GM12878 (cell line): ENCODE measurements around the gene RGS11. TPM values are rescaled to one million over a fixed set of nuclear protein-coding genes. Genes with fewer than 3 reads are reported as not detected.

Experiments used
- ATAC-seq: fragments of 200-7000 bp; cut with Tn5 transposase; 3 replicates; pipeline ENCODE4 v1.9.1; 2020; ENCODE audit warnings: mild to moderate bottlenecking, moderate library complexity
- BruUV-seq: library from RNA; stranded (reverse); fragments of 400-500 nt; replicated peaks from 2 replicates; lab custom pipeline; 2021; lab: Mats Ljungman, UMichigan
- CTCF ChIA-PET: fragments of 300-600 bp; sonication (Branson Sonifier 250); formaldehyde crosslinking; extraction: SDS; loops from one replicate; lab custom pipeline; 2021; ENCODE audit warnings: inconsistent platforms; lab: Yijun Ruan, JAX
- POLR2A ChIA-PET: fragments of 350-600 bp; formaldehyde crosslinking; extraction: SDS; loops from one replicate; lab custom pipeline; 2021; ENCODE audit warnings: inconsistent platforms; lab: Charles Lee
- RAD21 ChIA-PET: fragments of 300-600 bp; sonication (Branson Sonifier 250); formaldehyde crosslinking; loops from one replicate; lab custom pipeline; 2023; ENCODE audit warnings: antibody characterized with exemption; ENCODE audit not compliant: unreplicated experiment; lab: Charles Lee
- SMC1A ChIA-PET: fragments of 300-600 bp; sonication (Branson Sonifier 250); formaldehyde crosslinking; loops from one replicate; lab custom pipeline; 2023; ENCODE audit not compliant: unreplicated experiment, uncharacterized antibody; lab: Charles Lee
- DNase-seq: peaks from one replicate; pipeline ENCODE4 v3.0.0-alpha.2; 2011; ENCODE audit warnings: low read depth, low spot score
- FAIRE-seq: peaks from 3 replicates; lab custom pipeline; 2011; peaks lifted over from hg19 to GRCh38; lab: Jason Lieb, UNC
- H2AFZ ChIP-seq: 2 replicates; pipeline ENCODE4 v1.6.0; 2011; ENCODE audit warnings: low read depth, low read length, control low read depth; ENCODE audit not compliant: control insufficient read depth
- H3K27ac ChIP-seq: 2 replicates; pipeline ENCODE4 v1.5.1; 2011; ENCODE audit warnings: control low read depth; ENCODE audit not compliant: control insufficient read depth, insufficient read depth
- H3K27me3 ChIP-seq, 2 experiments: replicated peaks in 1 of 2; 2 replicates each; pipeline versions ENCODE4 v1.6.0 to v1.6.1; 2011; ENCODE audit warnings: low read length in 1 of 2; ENCODE audit not compliant: control insufficient read depth in 2 of 2, insufficient read depth in 2 of 2
- H3K36me3 ChIP-seq, 2 experiments: 2 replicates each; pipeline ENCODE4 v1.5.1; 2011; ENCODE audit warnings: low read length in 1 of 2; ENCODE audit not compliant: control insufficient read depth in 2 of 2, insufficient read depth in 2 of 2
- H3K4me1 ChIP-seq: 2 replicates; pipeline ENCODE4 v1.6.1; 2011; ENCODE audit warnings: mild to moderate bottlenecking, low read length, moderate library complexity, mixed read lengths; ENCODE audit not compliant: control insufficient read depth, insufficient read depth
- H3K4me2 ChIP-seq: 2 replicates; pipeline ENCODE4 v1.6.0; 2011; ENCODE audit warnings: control low read depth; ENCODE audit not compliant: control insufficient read depth, insufficient read depth
- H3K4me3 ChIP-seq: fragments of 200-600 bp; sonication (generic); 2 replicates; pipeline ENCODE4 v1.5.1; 2016
- H3K79me2 ChIP-seq: 2 replicates; pipeline ENCODE4 v1.6.0; 2011; ENCODE audit warnings: low read length; ENCODE audit not compliant: control insufficient read depth, insufficient read depth
- H3K9ac ChIP-seq: 2 replicates; pipeline ENCODE4 v1.8.0; 2011; ENCODE audit warnings: low read length, control low read depth, mixed read lengths; ENCODE audit not compliant: control insufficient read depth, insufficient read depth
- H3K9me3 ChIP-seq: replicated peaks from 3 replicates; pipeline ENCODE4 v1.5.1; 2011; ENCODE audit warnings: mild to moderate bottlenecking, low read length; ENCODE audit not compliant: control insufficient read depth, insufficient read depth
- H4K20me1 ChIP-seq: 2 replicates; pipeline ENCODE4 v1.6.0; 2011; ENCODE audit not compliant: control insufficient read depth, insufficient read depth
- CHD2 ChIP-seq: IDR thresholded peaks from 2 replicates; pipeline ENCODE4 v1.6.1; 2011; ENCODE audit warnings: low read depth, low read length, improper control_type of control experiment, borderline replicate concordance
- ESRRA ChIP-seq: IDR thresholded peaks from 2 replicates; pipeline ENCODE4 v1.6.1; 2012; ENCODE audit warnings: mild to moderate bottlenecking, low read length, improper control_type of control experiment
- IKZF2 ChIP-seq, 2 experiments: fragments of 450-650 bp; IDR thresholded peaks; 2 replicates each; pipeline ENCODE4 v1.6.1; 2017; ENCODE audit warnings: mild to moderate bottlenecking in 2 of 2, moderate library complexity in 2 of 2
- KAT2A ChIP-seq: conservative IDR thresholded peaks from 2 replicates; pipeline ENCODE4 v1.6.1; 2011; ENCODE audit warnings: low read depth, low read length; ENCODE audit not compliant: control insufficient read depth
- POLR2AphosphoS5 ChIP-seq: IDR thresholded peaks from 2 replicates; pipeline ENCODE4 v1.6.1; 2011; ENCODE audit warnings: mild to moderate bottlenecking, low read length, inconsistent platforms
- RUNX3 ChIP-seq: IDR thresholded peaks from 2 replicates; pipeline ENCODE4 v1.6.1; 2012; ENCODE audit warnings: low read length, inconsistent platforms
- SUZ12 ChIP-seq: fragments of 200-600 bp; sonication (generic); IDR thresholded peaks from one replicate; pipeline ENCODE4 v1.6.1; 2018; ENCODE audit warnings: antibody characterized with exemption, mild to moderate bottlenecking; ENCODE audit not compliant: unreplicated experiment
- TBL1XR1 ChIP-seq: IDR thresholded peaks from 2 replicates; pipeline ENCODE4 v1.6.1; 2012; ENCODE audit warnings: low read depth, low read length, improper control_type of control experiment
- WGBS: methylation state at CpG from one replicate; pipeline ENCODE4 v1.1.6; 2016; ENCODE audit warnings: low lambda C conversion rate; ENCODE audit not compliant: insufficient replicate concordance, insufficient coverage; ENCODE audit errors: missing lambda C conversion rate; 5-methylcytosine and 5-hydroxymethylcytosine counted together
- in situ Hi-C: fragments of 300-500 bp; cut with MboI; formaldehyde crosslinking; loops from 9 replicates; pipeline ENCODE4 v1.14.3; 2018; ENCODE audit warnings: mixed read lengths
- intact Hi-C: fragments of 100-400 bp; cut with micrococcal nuclease; formaldehyde crosslinking; loops from one replicate; pipeline ENCODE4 v1.14.2; 2022; ENCODE audit not compliant: unreplicated experiment
- polyA plus RNA-seq, 11 experiments: library from polyadenylated mRNA; depleted of rRNA in 4 of 11; unstranded in 6 of 11; stranded (reverse) in 5 of 11; fragments of >200 nt; fragmentation: Nextera tagmentation in 4 of 11; fragmentation: Illumina TruSeq in 1 of 11; extraction: Ambion mirVana in 4 of 11; extraction: Trizol in 1 of 11; gene quantifications; 1 replicate in 1 of 11; 2 replicates in 10 of 11; pipeline versions ENCODE4 v1.2.1 to v1.2.3, GENCODE V29; 2011 to 2016; ENCODE audit warnings: inconsistent platforms in 2 of 11, missing spikeins in 2 of 11, low read depth in 1 of 11
- total RNA-seq, 4 experiments: library from RNA; depleted of rRNA in 3 of 4; stranded (reverse); fragments of >200 nt in 3 of 4; fragmentation: Illumina TruSeq in 1 of 4; extraction: Trizol in 1 of 4; gene quantifications; 2 replicates each; pipeline versions ENCODE4 v1.2.1 to v1.2.3, GENCODE V29; 2013 to 2021
- TF ChIP-seq, protein P1 (sequence below): fragments of 450-650 bp; IDR thresholded peaks from 2 replicates; pipeline ENCODE4 v1.6.1; 2018; ENCODE audit warnings: mild to moderate bottlenecking, low read depth, moderate library complexity; ENCODE audit not compliant: partially characterized antibody
- TF ChIP-seq, protein P2 (sequence below), 3 experiments: IDR thresholded peaks in 2 of 3; conservative IDR thresholded peaks in 1 of 3; 2 replicates each; pipeline ENCODE4 v1.5.1; 2011; ENCODE audit warnings: low read depth in 3 of 3, low read length in 3 of 3, mild to moderate bottlenecking in 3 of 3, control low read depth in 2 of 3, moderate library complexity in 2 of 3, inconsistent platforms in 1 of 3, mixed read lengths in 1 of 3; ENCODE audit not compliant: control insufficient read depth in 2 of 3, insufficient read depth in 1 of 3; ENCODE audit errors: extremely low read depth in 1 of 3
- TF ChIP-seq, protein P3 (sequence below): fragments of 450-650 bp; IDR thresholded peaks from 2 replicates; pipeline ENCODE4 v1.6.1; 2016; ENCODE audit warnings: mild to moderate bottlenecking
- TF ChIP-seq, protein P4 (sequence below): fragments of 450-650 bp; IDR thresholded peaks from 2 replicates; pipeline ENCODE4 v1.6.1; 2017; ENCODE audit warnings: borderline replicate concordance
- TF ChIP-seq, protein P5 (sequence below): fragments of 450-650 bp; IDR thresholded peaks from 2 replicates; pipeline ENCODE4 v1.6.1; 2014; ENCODE audit warnings: mild to moderate bottlenecking

The RGS11 gene
- total and polyA plus RNA-seq, 10 of the 15 experiments (the other 5 are each of a cell fraction or from before 2014, with no cell fraction given): 0.04 TPM; not detected in 9

DNA sequence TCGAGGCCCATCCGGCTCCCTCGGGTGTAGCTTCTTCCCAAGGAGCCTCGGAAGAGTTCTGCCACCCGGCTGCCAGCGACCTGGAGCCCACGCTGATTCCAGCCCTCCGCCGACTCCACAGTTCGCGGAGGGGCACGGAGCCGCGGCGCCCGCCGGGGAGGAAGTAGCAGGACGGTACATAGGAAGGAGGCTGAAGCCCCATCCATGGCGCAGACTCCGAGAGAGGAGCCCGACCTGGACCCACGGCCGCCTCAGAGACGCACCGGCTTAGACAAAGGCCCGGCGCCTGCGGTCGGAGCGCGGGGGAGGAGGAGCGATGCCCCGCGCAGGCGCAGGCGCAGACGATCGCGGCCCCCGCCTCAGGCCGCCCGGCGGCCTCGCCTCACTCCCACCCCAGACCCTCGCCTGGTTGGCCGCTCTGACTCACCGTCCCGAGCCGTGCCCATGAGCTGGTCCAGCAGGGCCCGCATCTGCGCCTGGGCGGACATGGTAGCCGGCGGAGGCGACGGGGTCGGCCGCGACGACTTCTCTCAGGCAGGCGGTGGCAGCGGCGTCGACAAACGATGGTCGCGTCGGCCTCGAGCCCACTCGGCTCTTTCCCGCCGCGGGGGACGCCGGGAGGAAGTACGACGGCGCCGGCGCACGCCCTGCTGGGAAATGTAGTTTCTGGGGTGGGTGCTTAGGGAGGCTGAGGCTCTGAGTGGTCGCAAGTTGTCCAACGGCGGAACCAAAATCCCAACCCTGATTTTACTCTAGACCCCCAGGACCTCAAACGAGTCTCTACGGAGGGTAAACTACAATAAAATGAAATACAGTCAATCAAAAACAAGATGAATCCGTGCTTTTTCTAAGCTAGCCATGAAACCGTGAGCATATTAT, 46.7 kb downstream of the RGS11 start, which contains the start of gene LUC7L:
Gene LUC7L (minus strand): TSS at position 598 of the 879 bp plus-strand sequence. CDS start 110 bp downstream, at position 488.
- Histone ChIP-seq H3K4me1 (peaks cover 8% of the 10 kb centered on the region), H4K20me1 (peaks cover 4% of the 10 kb centered on the region), H3K27me3 (no peaks in the 10 kb centered on the region), H3K36me3 (peaks cover 0 to 17% of the 10 kb centered on the region in 2 experiments; a peak in 3 of 4 replicates), H3K9ac (peak within 1 kb of the TSS; percentile 96), H2AFZ (peak within 1 kb of the TSS; percentile 92), H3K27ac (peak within 1 kb of the TSS; percentile 79), H3K4me3 (peak within 1 kb of the TSS; percentile 82), H3K9me3 (no peaks in the 10 kb centered on the region), H3K79me2 (peaks cover 28% of the 10 kb centered on the region), H3K4me2 (peak within 1 kb of the TSS; percentile 86)
- RAD21 ChIA-PET: interaction anchor here (0.5 to 3.3 kb wide), 4 partner anchors 24 to 124 kb away, joined by 3 to 19 read pairs (median 8); partner anchors contain the start of gene AXIN1
- intact Hi-C loops: no loop called here
- POLR2A ChIA-PET: interaction anchor here (0.8 to 2.8 kb wide), 8 partner anchors 11 to 142 kb away, joined by 3 to 11 read pairs (median 4); partner anchors contain the start of gene MRPL28
- SMC1A ChIA-PET: interaction anchor here (0.5 to 2.4 kb wide), 12 partner anchors 11 to 236 kb away, joined by 3 to 11 read pairs (median 3); no protein-coding TSS in a partner anchor
- FAIRE-seq: peak; percentile 92
- ATAC-seq: peak; percentile 97
- peak; percentile 40 for DNase-seq
- WGBS: 3% methylated on average over 81 of the region's 88 CpGs
- CTCF ChIA-PET: interaction anchor here (0.6 to 3.5 kb wide), 6 partner anchors 11 to 164 kb away, joined by 3 to 20 read pairs (median 5); partner anchors contain the start of gene MRPL28
- in situ Hi-C loops: no loop called here
- no TSS peak for BruUV-seq
- TF ChIP-seq, protein P1, sequence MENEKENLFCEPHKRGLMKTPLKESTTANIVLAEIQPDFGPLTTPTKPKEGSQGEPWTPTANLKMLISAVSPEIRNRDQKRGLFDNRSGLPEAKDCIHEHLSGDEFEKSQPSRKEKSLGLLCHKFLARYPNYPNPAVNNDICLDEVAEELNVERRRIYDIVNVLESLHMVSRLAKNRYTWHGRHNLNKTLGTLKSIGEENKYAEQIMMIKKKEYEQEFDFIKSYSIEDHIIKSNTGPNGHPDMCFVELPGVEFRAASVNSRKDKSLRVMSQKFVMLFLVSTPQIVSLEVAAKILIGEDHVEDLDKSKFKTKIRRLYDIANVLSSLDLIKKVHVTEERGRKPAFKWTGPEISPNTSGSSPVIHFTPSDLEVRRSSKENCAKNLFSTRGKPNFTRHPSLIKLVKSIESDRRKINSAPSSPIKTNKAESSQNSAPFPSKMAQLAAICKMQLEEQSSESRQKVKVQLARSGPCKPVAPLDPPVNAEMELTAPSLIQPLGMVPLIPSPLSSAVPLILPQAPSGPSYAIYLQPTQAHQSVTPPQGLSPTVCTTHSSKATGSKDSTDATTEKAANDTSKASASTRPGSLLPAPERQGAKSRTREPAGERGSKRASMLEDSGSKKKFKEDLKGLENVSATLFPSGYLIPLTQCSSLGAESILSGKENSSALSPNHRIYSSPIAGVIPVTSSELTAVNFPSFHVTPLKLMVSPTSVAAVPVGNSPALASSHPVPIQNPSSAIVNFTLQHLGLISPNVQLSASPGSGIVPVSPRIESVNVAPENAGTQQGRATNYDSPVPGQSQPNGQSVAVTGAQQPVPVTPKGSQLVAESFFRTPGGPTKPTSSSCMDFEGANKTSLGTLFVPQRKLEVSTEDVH: peak; percentile 53
- TF ChIP-seq POLR2AphosphoS5 (peak; percentile 97), SUZ12 (no peak), KAT2A (no peak), CHD2 (peak; percentile 72; the same call in 1 of the 2 replicates), IKZF2 (IDR thresholded peaks at IDR 0.05) (no peak), ESRRA (no peak), TBL1XR1 (no peak), RUNX3 (peak; percentile 71)
- TF ChIP-seq, protein P2, sequence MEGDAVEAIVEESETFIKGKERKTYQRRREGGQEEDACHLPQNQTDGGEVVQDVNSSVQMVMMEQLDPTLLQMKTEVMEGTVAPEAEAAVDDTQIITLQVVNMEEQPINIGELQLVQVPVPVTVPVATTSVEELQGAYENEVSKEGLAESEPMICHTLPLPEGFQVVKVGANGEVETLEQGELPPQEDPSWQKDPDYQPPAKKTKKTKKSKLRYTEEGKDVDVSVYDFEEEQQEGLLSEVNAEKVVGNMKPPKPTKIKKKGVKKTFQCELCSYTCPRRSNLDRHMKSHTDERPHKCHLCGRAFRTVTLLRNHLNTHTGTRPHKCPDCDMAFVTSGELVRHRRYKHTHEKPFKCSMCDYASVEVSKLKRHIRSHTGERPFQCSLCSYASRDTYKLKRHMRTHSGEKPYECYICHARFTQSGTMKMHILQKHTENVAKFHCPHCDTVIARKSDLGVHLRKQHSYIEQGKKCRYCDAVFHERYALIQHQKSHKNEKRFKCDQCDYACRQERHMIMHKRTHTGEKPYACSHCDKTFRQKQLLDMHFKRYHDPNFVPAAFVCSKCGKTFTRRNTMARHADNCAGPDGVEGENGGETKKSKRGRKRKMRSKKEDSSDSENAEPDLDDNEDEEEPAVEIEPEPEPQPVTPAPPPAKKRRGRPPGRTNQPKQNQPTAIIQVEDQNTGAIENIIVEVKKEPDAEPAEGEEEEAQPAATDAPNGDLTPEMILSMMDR (IDR thresholded peaks at IDR 0.05 in 2 of 3, conservative IDR thresholded peaks at IDR 0.05 in 1 of 3; ENCODE audit: control insufficient read depth in 2 of 3, extremely low read depth in 1 of 3, insufficient read depth in 1 of 3, low read depth in 3 of 3, low read length in 3 of 3): no peak
- TF ChIP-seq, protein P3, sequence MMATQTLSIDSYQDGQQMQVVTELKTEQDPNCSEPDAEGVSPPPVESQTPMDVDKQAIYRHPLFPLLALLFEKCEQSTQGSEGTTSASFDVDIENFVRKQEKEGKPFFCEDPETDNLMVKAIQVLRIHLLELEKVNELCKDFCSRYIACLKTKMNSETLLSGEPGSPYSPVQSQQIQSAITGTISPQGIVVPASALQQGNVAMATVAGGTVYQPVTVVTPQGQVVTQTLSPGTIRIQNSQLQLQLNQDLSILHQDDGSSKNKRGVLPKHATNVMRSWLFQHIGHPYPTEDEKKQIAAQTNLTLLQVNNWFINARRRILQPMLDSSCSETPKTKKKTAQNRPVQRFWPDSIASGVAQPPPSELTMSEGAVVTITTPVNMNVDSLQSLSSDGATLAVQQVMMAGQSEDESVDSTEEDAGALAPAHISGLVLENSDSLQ: no peak
- TF ChIP-seq, protein P4, sequence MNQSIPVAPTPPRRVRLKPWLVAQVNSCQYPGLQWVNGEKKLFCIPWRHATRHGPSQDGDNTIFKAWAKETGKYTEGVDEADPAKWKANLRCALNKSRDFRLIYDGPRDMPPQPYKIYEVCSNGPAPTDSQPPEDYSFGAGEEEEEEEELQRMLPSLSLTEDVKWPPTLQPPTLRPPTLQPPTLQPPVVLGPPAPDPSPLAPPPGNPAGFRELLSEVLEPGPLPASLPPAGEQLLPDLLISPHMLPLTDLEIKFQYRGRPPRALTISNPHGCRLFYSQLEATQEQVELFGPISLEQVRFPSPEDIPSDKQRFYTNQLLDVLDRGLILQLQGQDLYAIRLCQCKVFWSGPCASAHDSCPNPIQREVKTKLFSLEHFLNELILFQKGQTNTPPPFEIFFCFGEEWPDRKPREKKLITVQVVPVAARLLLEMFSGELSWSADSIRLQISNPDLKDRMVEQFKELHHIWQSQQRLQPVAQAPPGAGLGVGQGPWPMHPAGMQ: no peak
- TF ChIP-seq, protein P5, sequence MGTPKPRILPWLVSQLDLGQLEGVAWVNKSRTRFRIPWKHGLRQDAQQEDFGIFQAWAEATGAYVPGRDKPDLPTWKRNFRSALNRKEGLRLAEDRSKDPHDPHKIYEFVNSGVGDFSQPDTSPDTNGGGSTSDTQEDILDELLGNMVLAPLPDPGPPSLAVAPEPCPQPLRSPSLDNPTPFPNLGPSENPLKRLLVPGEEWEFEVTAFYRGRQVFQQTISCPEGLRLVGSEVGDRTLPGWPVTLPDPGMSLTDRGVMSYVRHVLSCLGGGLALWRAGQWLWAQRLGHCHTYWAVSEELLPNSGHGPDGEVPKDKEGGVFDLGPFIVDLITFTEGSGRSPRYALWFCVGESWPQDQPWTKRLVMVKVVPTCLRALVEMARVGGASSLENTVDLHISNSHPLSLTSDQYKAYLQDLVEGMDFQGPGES: peak; percentile 18; the same call in 1 of the 2 replicates
